Measurements from ENCODE around the gene FCHSD1. TPM values are rescaled to one million over a fixed set of nuclear protein-coding genes. Genes with fewer than 3 reads are reported as not detected.

FCHSD1 gene
- total and polyA plus RNA-seq, 4 donors, result 12.2 to 23.2 (median 17.7) TPM

DNA sequence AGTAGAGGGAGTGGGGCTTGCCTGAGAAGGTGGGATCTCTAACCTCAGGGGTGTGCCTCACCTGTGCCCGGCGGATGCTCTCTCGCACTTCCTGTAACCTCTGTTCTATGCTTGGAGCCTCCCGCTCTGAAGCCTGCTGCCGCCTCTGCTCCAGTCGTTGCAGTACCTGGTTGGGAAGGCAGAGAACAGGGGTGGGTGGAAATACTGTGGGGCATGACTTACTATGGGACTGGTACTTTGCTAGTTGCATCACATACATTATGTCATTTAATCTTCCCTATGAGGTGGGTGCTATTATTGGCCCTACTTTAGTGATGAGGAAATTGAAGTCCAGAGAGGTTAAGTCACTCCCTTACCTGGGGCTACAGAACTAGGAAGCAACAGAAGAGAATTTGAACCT, 5.2 kb downstream of the FCHSD1 start:
- peaks cover 0 to 8% (median 0%) of the 10 kb centered on the region in 5 donors for H3K4me1 ChIP-seq (ENCODE audit: control insufficient read depth in 5 of 5, insufficient read depth in 5 of 5, low read length in 5 of 5)
- no peak overlapping the region for H3K27ac ChIP-seq (ENCODE audit: low read depth in 1 of 2, low read length in 1 of 2)
- no peak overlapping the region for H3K9ac ChIP-seq (ENCODE audit: insufficient read depth in 1 of 2, low read length in 2 of 2)
- 94 to 99% methylated on average over 6 of the region's 6 CpGs for WGBS, 2 donors
- H3K4me3 ChIP-seq, result no peak overlapping the region
- no peaks in the 10 kb centered on the region for H3K9me3 ChIP-seq (ENCODE audit: control insufficient read depth in 4 of 4, insufficient read depth in 3 of 4, low read length in 3 of 4)
- no peak for TF ChIP-seq CTCF (IDR thresholded peaks at IDR 0.05; ENCODE audit: control extremely low read depth, extremely low read depth)
- no peak for DNase-seq
- H3K36me3 ChIP-seq (ENCODE audit: control insufficient read depth in 4 of 4, insufficient read depth in 4 of 4, low read length in 4 of 4), result peaks cover 0 to 16% (median 14%) of the 10 kb centered on the region in 4 donors
- H3K27me3 ChIP-seq (ENCODE audit: control insufficient read depth in 3 of 3, insufficient read depth in 3 of 3, low read length in 2 of 3), result no peaks in the 10 kb centered on the region
- ATAC-seq (ENCODE audit: insufficient read depth, low FRiP score), result no peak

DNA sequence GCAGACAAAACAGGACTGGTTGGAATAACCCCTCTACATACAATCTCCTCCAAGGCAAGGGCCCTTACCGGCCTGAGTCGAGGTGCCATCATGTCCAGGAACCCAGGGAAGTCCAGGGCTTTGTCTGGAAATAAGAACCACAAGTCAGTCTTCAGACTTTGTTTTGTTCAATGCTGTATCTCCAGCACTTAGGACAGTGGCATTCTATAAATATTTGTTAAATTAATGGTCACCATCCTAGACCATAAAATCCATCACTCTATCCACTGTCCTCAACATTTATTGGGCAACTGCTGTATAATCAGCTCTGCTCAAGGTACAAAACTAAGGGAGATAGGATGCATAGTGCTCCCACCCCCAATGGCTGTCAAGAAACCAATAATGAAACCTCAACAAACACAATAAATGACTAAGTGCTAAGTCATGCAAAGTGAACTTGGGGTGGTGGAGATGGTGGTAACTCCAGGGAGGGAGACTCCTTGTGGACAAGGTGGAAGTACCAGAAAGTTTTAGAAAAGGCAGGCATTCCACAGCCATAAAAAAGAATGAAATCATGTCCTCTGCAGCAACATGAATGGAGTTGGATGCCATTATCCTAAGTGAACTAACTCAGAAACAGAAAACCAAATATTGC, 9.5 kb downstream of the FCHSD1 start:
- Histone ChIP-seq H3K27ac (ENCODE audit: low read depth in 1 of 2, low read length in 1 of 2) (no peak overlapping the region), H3K9me3 (ENCODE audit: control insufficient read depth in 4 of 4, insufficient read depth in 3 of 4, low read length in 3 of 4) (no peaks in the 10 kb centered on the region), H3K36me3 (ENCODE audit: control insufficient read depth in 4 of 4, insufficient read depth in 4 of 4, low read length in 4 of 4) (peaks cover 0 to 16% (median 13%) of the 10 kb centered on the region in 4 donors), H3K4me3 (no peak overlapping the region), H3K27me3 (ENCODE audit: control insufficient read depth in 3 of 3, insufficient read depth in 3 of 3, low read length in 2 of 3) (peaks cover 0 to 15% (median 14%) of the 10 kb centered on the region in 3 donors), H3K4me1 (ENCODE audit: control insufficient read depth in 5 of 5, insufficient read depth in 5 of 5, low read length in 5 of 5) (peaks cover 0 to 12% (median 0%) of the 10 kb centered on the region in 5 donors), H3K9ac (ENCODE audit: insufficient read depth in 1 of 2, low read length in 2 of 2) (no peak overlapping the region)
- WGBS, 2 donors, result 89 to 93% methylated on average over 2 of the region's 2 CpGs
- no peak for ATAC-seq (ENCODE audit: insufficient read depth, low FRiP score)
- TF ChIP-seq CTCF (IDR thresholded peaks at IDR 0.05; ENCODE audit: control extremely low read depth, extremely low read depth), result no peak
- DNase-seq, result no peak

GRCh38 chr5:141640698-141641097, 10.5 kb downstream of the FCHSD1 start:
- DNase-seq, result no peak
- Histone ChIP-seq H3K27me3 (ENCODE audit: control insufficient read depth in 3 of 3, insufficient read depth in 3 of 3, low read length in 2 of 3) (peaks cover 0 to 15% (median 14%) of the 10 kb centered on the region in 3 donors), H3K4me1 (ENCODE audit: control insufficient read depth in 5 of 5, insufficient read depth in 5 of 5, low read length in 5 of 5) (peaks cover 0 to 18% (median 4%) of the 10 kb centered on the region in 5 donors), H3K9me3 (ENCODE audit: control insufficient read depth in 4 of 4, insufficient read depth in 3 of 4, low read length in 3 of 4) (no peaks in the 10 kb centered on the region), H3K27ac (ENCODE audit: low read depth in 1 of 2, low read length in 1 of 2) (no peak overlapping the region), H3K4me3 (no peak overlapping the region), H3K9ac (ENCODE audit: insufficient read depth in 1 of 2, low read length in 2 of 2) (no peak overlapping the region), H3K36me3 (ENCODE audit: control insufficient read depth in 4 of 4, insufficient read depth in 4 of 4, low read length in 4 of 4) (peaks cover 0 to 14% (median 8%) of the 10 kb centered on the region in 4 donors)
- TF ChIP-seq CTCF (IDR thresholded peaks at IDR 0.05; ENCODE audit: control extremely low read depth, extremely low read depth), result no peak
- ATAC-seq (ENCODE audit: insufficient read depth, low FRiP score), result no peak
- WGBS, 2 donors, result 89 to 93% methylated on average over 9 of the region's 9 CpGs

DNA sequence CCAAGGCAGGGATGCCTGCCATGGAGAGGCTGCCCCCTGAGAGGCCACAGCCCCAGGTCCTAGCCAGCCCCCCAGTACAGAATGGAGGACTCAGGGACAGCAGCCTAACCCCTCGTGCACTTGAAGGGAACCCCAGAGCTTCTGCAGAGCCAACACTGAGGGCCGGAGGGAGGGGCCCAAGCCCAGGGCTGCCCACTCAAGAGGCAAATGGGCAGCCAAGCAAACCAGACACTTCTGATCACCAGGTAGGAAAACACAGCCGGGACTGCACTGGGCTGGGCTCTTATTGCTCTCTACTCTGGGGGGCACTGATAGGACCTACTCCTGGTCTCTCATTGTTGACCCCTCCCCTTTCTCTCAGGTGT, 11.2 kb downstream of the FCHSD1 start:
- no peak overlapping the region for H3K27ac ChIP-seq (ENCODE audit: low read depth in 1 of 2, low read length in 1 of 2)
- no peak overlapping the region for H3K4me3 ChIP-seq
- H3K27me3 ChIP-seq (ENCODE audit: control insufficient read depth in 3 of 3, insufficient read depth in 3 of 3, low read length in 2 of 3), result peaks cover 0 to 15% (median 14%) of the 10 kb centered on the region in 3 donors
- no peak for TF ChIP-seq CTCF (IDR thresholded peaks at IDR 0.05; ENCODE audit: control extremely low read depth, extremely low read depth)
- no peaks in the 10 kb centered on the region for H3K9me3 ChIP-seq (ENCODE audit: control insufficient read depth in 4 of 4, insufficient read depth in 3 of 4, low read length in 3 of 4)
- peaks cover 0 to 23% (median 8%) of the 10 kb centered on the region in 5 donors for H3K4me1 ChIP-seq (ENCODE audit: control insufficient read depth in 5 of 5, insufficient read depth in 5 of 5, low read length in 5 of 5)
- WGBS, 2 donors, result 89 to 94% methylated on average over 3 of the region's 3 CpGs
- ATAC-seq (ENCODE audit: insufficient read depth, low FRiP score) (no peak), DNase-seq (no peak)
- peaks cover 0 to 13% (median 6%) of the 10 kb centered on the region in 4 donors for H3K36me3 ChIP-seq (ENCODE audit: control insufficient read depth in 4 of 4, insufficient read depth in 4 of 4, low read length in 4 of 4)
- no peak overlapping the region for H3K9ac ChIP-seq (ENCODE audit: insufficient read depth in 1 of 2, low read length in 2 of 2)

Data from lung (tissue), 12 donors.